Activated CD8-positive, alpha-beta memory T cell treated with anti-CD3 and anti-CD28 coated beads, Interleukin-2, amount 50 U/mL, for 48 hours (primary cell): ENCODE measurements around the gene DRC3.
"Not testable (repeated sequence)": the region's sequence is repeated elsewhere in the genome, so short reads cannot be mapped to it uniquely, and the experiment has no call there.

ENCODE experiments used
- DNase-seq: peaks from one replicate; pipeline ENCODE4 v3.0.0-alpha.2; 2020

Gene DRC3

DNA sequence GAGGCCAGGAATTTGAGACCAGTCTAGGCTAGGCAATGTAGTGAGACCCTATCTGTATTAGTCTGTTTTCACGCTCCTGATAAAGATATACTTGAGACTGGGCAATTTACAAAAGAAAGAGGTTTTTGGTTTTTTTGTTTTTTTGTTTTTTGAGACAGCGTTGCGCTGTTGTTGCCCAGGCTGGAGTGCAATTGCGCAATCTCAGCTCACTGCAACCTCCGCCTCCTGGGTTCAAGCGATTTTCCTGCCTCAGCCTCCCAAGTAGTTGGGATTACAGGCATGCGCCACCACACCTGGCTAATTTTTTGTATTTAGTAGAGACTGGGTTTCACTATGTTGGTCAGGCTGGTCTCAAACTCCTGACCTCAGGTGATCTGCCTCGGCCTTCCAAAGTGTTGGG is 23.2 kb downstream of the DRC3 start:
- not testable (repeated sequence) for DNase-seq

DNA sequence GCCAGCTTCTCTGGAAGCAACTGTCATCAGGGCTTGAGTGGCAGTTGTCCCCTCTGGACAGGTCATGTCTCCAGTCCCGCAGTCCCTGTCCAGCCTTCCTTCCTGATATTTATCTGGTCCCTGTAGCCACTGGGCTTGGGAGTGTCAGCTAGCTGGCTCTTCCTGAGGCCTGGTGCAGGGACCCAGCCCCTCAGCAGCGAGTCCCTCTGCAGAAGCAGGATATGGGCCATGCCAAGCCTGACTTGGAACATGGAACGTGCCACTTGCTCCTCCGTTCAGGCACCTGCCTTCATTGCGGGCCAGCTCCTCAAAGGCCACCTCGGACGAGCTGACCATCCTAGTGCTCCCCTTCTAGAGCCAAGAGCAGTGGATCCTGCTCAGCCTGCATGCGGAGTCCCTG is 26.3 kb downstream of the DRC3 start:
- DNase-seq = no peak

DNA sequence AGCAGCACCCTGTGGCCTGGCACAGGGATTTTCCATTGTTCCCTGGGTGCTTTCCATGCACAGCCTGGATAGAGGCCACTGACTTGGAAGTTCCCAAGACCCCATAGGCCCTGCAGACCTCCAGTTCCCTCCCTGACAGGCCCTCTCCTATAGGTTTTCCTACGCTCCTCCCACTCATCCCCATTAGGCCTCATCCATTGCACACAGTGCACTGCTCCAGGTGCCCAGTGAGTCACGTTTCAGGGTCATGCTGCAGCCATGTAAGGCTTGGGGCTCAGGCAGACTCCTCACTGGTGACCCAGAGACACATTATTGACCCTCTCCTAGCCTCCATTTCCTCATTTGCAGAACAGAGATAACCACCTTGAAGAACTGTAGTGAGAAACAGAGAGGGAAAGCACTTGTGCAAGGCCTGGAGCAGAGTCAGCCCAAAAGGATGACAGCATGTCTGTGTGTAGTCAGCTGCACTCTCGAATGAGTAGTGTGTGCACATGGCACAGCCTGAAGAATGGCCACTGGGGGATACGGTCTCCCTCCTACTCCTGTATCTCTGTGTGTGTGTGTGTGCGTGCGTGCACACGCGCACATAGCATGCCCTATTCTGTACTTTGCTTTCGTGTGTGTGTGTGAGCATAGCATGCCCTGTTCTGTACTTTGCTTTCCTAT is 26.8 kb downstream of the DRC3 start:
- DNase-seq = no peak

DNA sequence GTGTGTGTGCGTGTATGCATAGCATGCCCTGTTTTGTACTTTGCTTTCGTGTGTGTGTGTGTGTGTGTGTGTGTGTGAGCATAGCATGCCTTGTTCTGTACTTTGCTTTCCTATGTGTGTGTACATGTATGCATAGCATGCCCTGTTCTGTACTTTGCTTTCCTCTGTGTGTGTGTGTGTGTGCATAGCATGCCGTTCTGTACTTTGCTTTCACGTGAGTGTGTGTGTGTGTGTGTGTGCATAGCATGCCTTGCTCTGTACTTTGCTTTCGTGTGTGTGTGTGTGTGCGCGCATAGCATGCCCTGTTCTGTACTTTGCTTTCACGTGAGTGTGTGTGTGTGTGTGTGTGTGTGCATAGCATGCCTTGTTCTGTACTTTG is 27.4 kb downstream of the DRC3 start:
- DNase-seq = no peak

DNA sequence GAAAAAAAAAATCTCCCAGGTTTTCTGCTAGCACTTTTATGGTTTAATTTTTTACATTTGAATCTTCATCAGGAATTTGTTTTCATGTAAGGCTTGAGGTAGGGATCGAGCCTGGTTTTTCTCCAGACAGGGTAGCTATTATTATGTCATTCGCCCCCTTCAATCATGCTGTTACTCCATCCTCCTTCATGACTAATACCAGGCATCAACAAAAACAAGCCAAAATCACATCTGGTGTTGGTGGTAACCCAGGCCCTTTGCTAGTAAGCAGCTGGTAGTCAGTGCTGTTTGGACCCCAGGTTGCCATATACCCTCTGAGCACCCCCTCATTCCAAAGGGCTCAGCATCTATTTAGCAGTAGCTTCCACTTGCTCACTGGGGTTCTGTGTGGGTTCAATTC is 29.5 kb downstream of the DRC3 start:
- DNase-seq = no peak

DNA sequence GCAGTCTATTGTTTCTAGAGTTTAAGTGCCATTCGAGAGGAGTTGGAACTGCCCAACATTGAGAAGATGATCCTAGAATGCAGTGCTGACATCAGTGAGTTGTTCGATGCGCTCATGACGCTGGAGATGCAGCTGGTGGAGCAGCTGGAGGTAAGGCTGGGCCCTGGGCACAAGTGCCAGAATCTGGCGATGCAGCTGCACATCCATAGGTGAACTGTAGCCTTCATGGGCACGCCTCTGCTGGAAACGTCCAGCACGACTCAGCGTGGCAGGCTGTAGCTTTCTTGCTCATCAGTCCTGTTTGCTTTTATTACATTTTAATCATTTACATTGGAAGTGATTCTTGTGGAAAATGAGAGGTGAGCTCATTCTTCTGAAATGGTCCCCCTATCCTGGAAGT is 31.7 kb downstream of the DRC3 start:
- no peak for DNase-seq

DNA sequence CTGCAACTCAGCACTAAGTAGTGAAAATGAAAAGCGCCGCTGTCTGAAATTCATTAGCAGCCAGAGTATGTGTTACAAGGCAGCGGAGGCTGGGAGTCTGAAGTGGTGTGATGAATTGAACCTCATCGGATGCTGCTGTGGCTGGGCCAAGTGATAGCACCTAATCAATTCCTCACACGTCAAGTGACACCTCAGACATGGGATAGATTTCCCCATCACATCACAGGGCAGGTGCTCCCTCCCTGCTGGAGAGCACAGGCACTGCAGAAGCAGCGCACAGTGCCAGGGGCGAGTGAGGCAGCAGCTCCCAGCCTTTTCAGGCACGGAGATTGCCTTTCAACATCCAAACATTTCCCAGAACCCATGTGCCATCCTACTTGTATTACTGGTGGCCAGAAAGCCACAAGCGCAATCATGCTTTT is 32.2 kb downstream of the DRC3 start:
- DNase-seq = no peak

DNA sequence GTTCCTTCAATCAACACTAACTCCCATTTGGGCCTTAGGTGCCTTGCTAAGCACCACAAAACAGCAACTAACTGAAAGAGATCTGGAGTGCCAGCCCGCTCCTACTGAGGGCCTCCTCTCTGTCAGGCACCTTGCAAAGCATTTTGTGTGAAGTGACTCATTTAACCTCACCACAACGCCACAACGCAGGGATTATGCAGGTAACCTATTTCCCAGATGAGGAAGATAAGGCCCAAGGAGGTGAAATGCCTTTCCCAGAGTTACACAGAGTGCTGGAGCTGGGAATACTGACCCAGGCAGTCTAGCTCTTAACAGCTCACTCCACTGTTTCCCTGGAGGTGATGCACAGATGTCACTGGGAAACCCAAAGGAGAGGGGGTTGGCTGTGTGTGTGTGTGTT is 32.8 kb downstream of the DRC3 start:
- no peak for DNase-seq

DNA sequence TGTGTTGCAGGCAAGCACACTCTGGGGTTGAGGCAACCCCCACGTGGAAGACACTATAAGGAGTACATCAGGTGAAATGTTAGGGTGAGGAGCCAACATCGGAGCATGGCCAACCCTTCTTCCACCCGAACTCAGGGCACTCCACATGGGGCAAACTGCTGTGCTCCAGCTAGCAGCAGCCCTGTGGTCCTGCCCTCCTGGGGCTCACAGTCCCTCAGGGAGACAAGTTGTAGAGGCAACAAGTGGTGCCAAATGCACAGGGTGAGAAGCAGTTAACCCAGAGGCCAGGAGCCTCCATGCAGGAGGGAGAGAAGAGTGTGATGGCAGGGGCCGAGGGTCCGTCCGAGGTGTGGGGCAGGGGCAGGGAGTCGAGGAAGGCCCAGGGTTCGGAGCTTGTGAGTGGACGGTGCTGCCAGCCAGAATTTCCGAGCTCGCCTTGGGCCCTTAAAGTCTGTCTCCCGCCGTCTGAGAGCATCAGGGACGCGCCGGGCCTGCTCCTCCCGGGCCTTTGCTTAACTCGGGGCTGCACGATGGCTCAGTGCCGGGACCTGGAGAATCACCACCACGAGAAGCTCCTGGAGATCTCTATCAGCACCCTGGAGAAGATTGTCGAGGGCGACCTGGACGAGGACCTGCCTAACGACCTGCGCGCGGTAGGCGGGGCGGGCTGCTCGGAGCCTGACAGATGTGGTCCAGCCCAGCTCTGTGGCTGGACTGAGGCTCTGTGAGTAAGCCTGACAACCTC is 34.0 kb downstream of the DRC3 start:
- no peak for DNase-seq

DNA sequence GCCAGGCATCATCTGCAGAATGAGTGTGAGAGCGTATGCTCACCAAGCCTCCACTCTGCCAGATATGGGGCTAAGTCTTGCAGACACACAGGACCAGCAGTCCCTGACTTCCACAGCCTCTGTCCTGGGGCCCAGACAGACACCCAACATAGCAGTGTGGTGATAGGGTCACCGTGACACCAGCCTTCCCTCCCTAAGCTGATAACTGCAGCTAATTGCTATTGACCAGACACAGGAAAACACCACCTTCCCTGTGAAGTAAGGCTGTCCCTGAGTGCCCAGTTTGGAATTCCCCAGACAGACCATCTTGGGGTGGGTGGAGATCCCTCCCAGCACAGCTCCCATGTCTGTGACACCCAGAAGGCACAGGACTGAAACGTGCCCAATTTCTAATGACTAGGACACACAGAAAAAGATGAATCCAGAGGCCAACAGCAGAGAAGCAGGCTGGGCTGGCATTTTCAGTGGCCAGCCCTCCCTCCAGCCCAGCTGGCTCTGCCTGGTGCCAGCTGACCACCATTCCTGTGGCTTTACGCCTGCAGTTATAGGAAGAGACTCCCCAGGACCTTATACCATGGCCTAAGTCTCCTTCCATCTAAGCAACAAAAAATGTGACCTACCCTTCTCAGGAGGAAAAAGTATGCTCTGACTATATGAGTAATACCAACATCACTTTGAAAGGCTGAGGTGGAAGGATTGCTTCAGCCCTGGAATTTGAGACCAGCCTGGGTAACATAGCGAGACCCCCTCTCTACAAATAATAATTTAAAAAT is 36.0 kb downstream of the DRC3 start:
- DNase-seq = no peak

DNA sequence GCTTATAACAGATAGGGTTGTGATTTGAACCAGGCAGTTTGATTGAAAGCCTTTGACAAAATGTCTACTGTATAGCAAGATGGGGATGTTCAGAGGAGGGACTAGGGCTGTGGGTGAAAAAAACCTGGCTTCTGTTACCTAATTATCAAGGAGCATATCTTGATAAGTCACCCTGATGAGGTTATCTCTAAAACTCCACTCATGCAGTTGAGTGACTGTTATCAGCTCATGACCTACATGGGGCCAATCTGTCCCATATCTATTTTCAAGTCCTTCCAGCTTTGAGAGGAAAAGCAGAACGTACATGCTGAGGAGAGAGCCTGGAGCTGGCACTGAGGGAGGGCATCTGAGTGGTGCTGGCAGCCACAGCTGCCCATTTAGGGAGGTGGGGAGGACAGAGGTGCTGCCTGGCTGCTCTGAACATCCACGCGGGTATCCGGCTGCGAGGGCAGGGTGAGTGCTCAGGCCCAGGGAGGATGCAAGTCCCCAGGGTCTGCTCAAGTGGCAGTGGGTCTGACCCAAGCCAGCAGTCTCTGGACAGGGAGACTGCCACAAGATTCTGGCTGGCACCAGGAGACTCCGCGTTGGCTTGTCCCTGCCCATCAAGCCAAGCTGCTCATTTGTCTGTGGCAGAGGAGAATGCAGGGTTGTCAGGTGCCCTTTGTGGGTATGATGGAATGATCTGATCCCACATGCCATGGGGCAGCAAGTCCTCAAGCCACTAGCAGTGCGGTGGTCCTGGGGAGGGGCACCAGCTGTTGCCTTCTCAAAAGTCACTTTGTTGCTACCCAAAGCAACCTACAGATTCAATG is 37.2 kb downstream of the DRC3 start:
- DNase-seq = no peak

DNA sequence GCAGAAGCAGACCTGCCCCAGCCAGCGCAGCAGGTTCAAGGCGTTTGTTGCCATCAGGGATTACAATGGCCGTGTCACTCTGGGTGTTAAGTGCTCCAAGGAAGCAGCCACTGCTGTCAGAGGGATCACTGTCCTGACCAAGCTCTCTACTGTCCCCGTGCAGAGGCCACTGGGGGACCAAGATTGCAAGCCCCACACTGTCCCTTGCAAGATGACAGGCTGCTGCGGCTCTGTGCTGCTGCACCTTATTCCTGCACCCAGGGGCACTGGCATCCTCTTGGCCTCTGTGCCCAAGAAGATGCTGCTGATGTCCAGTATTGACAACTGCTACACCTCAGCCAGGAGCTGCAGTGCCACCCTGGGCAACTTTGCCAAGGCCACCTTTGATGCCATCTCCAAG is 38.6 kb downstream of the DRC3 start:
- DNase-seq = no peak

DNA sequence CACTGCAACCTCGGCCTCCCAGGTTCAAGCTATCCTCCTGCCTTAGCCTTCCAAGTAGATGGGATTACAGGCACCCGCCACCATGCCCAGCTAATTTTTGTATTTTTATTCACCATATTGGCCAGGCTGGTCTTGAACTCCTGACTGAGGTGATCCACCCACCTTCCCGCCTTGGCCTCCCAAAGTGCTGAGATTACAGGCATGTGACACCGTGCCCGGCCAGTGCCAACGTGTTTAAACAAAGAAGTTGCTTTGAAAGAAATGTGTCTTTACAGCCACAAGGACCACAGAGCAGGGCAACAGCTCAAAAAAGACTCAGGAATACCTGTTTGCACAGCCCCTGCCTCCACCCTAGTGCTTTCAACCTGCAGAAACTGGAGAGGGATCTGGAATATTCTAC is 41.3 kb downstream of the DRC3 start:
- DNase-seq = no peak

DNA sequence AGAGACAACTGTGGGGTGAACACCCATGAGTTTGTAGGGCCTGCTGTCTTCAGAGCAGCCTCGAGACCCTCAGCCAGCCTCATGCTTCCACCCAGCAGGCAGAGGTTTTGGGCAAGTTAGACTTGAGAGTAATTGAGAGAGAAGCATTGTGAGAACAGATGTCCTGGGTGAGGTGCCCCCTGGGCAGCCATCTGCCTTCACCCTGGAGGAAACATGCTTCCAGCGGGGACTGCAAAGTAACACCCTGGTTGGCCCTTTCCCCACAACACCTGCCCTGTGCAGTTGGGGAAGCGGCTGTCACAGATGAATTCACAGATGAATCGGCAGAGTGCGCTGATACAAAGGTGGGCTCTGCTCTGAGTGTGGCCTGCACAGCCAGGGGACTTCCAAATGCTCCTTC is 42.9 kb downstream of the DRC3 start:
- DNase-seq = no peak

DNA sequence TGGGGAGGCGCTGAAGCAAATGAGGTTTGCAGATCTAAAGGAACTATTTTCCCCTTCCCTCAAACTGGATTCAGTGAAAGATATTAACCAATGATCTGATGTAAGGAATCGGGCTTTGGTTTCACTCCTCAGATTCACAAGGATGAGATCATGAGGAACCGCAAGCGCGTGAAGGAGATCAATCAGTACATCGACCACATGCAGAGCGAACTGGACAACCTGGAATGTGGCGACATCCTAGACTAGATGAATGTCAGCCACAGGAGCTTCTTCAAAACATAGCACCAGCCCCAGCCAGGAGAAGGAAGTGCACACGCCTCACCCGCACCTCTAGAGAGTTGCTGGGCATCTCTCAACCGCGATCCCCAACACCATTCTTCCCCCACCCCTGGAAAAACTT is 43.8 kb downstream of the DRC3 start:
- DNase-seq = no peak

DNA sequence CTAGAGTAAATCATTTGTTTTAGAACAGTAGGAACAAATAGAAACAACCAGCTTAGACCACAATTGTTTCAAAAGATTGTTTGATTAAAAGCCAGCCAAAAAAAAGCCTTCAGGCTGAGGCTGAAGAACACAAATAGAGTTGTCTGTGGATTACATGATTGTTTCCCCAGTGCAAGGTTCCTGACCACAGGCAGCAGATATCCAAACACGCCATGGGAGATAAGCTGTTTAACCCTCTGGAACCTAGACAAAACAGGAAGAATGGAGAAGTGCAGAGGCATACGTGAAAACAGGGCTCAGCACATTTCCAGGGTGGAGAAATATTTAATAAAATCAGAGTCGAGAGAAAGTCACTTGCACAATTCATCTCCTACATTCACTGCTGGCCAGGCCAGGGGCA is 45.3 kb downstream of the DRC3 start:
- DNase-seq = no peak

DNA sequence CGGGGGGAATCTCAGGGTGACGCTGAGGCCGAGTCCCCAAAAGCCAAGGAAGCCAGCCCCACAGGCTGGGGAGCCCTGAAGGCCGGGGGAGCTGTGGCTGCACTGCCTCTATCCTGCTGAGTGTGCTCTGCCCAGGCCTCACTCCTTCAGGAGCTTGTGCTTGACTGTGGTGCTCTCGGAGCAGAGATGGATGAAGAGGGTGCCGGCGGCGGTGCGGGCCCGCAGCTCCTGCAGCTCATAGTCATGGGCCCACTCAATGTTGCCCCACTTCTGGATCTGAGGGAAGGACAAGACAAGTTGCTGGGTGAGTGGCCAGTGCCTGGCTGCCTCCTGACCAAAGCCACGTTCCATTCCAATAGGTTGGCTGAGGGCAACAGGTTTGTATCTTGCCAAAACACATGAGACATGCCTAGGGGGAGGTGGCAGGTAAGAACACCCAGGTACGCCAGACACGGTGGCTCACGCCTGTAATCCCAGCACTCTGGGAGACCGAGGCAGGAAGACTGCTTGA is 45.8 kb downstream of the DRC3 start:
- no peak for DNase-seq

DNA sequence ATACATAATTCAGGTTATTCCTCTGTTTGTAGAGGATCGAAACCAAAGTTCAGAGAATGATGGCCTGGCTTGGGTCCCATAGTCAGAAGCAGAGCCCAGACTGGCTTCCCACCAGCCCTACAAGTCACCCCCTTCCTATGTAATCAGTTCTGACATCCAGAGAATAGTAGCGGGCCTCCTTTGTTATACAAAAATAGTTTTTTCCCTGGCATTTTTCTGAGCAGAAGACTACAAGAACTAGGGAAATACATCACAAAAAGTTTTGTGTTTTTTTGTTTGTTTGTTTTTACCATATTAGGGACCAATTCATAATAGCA is 47.1 kb downstream of the DRC3 start:
- no peak for DNase-seq

DNA sequence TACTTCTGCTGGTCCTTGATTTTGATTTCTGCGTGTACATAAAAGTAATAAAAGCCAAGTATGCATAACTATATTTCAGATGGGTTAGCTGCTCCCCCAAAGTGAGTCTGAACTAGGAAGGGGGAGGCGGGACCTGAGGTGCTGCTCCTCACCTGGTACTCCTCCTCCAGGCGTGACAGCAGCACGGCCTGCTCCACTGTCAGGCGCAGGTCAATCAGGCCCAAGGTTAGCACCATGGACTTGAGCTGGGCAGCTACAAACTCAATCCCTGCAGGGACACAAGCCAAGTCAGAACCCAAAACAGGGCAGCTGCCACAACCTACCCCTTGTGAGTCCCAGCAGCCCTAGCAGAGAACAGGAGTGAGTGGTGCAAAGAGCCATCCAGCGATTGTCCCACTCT is 48.3 kb downstream of the DRC3 start:
- no peak for DNase-seq

DNA sequence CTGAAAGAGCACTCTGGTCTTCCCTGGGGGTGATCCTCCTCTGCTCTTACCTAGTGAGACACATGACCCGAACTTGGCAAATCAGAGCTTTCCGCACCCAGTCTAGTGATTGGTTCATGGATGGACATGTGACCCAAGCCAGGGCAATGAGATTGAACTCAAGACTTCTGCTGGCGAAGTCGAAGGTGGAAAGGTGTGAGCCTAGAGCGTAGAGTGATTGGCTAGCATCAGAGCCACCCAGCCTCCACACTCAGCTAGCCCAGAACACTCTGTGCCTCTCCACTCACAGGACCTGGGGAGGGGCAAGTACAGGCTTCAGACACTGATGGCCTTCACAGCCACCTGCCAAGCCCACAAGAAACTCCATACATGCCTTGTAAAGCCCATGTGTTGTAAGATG is 48.7 kb downstream of the DRC3 start:
- DNase-seq = no peak

DNA sequence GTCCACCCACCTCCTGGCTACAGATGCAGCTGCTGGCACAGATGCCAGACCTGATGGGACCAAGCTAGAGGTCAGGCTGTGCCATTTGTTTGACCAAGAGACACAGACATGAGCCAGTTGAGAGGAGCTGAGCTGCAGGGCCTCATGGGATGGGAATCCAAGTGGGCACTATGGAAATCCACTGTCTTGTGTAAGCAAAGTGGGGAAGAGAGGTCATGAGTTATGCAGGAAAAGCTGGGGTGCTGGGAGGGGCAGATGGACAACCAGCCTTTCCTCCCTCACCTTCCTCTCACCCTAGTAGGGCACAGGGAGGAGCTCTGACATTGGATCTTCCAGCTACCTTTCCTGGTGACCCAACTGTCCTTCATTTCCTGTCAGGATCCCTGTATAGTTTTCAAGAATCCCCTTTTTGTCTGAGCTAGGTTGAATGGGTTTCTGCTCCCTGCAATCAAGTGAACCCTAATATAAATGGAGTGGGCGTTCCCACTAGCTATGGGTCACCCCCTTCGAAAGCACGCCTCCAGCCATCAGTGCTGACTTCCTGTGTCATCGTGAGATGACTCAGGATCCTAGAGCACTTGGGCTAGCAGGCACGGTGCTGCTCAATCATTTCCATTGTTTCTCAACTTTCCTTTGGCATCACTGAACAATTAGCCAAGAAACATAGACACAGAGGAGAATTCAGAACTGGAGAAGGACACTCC is 52.7 kb downstream of the DRC3 start:
- no peak for DNase-seq

DNA sequence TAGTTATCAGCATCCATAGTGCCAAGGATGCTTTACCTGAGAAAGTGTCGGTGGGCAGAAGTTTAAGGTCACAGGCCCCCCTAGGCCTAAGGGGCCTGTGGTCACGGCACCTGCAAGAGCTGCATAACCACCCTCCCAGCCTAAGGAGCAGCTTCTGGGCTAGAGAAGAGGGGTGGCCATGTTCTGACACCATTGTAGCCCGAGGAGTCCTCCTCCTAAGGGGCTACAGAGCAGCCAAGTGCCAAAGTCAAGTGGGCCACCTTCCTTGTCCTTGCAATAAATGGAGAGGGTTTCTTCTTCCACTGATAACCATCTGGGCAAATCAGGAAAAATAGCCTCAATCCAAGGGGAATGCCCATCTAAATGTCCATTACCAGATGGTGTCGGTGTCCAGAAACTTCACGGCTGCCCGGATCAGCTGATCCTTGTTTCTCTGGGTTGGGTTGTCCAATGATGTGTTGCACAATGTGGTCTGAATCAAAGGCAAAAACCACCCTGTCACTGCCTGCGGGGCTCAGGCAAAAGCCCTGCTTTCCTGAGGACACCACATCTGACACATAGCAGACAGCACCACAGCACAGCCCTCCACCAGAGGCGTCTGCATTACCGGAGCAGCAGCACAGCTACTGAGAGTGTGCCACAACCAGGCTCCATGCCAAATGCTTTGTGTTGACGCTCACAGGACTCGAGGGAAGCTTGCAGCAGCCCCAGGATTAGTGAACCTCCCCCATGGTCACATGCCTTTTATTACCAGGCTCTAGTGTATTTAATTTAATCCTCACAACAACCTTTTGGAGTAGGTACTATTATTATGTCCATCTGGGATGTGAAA is 53.5 kb downstream of the DRC3 start:
- DNase-seq = no peak
